Measurements from ENCODE around the gene HOATZ. TPM values are rescaled to one million over a fixed set of nuclear protein-coding genes. Genes with fewer than 3 reads are reported as not detected.

Gene HOATZ
- total and polyA plus RNA-seq, 2 of the 13 experiments (the other 11 are each of a cell fraction or from before 2014, with no cell fraction given): not detected

DNA sequence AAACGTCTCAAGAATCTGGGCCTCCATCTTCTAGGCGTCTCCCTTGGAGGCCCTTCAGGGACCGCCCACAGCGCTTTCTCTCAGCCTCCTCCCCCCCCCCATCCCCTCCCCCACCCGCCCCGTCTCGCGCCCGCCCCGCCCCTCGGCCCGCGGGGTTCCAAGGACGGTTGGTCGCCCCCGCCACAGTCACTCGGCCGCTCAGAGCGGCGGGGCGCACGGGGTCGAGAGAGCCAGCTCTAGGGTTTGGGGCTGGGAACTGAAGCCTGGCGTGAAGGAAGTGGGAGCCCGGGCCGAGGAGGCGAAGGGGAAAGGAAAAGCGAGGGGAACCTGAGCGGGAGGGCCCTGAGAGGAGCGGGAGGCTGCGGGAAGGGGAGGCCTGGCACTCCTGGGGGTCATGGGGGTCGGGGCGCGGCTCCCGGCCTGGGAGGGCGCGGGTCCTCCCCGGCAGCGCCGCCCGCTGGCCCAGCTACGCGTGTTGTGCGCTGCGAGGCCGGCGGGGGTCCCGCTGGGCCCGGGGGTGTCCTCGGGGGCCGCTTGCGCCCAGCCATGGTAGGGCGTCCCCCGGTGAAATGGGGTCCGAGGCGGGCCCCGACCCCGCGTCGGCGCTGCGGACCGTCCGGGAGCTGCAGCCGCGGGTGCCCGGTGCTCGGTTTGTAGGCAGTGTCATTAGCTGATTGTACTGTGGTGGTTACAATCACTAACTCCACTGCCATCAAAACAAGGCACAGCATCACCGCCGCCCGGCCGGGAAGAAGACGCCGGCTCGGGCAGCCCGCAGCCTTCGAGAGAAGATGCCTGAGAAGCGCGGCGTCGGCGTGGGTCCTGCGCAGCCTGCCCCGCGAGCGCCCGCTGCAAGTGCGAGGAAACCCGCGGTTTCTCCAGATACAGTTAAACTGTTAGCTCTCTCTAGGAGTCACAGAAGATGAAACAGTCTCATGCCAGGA, 2.0 kb upstream of the HOATZ start, which contains the start of gene BTG4:
TSS of gene BTG4 (minus strand) at position 91 of the 944 bp plus-strand sequence. CDS start 13,610 bp downstream, outside the sequence.
- DNase-seq (ENCODE audit: low spot score) (no peak), FAIRE-seq (no peak), ATAC-seq (peak; percentile 35; the same call in 2 of the 3 replicates)
- in situ Hi-C loops (cut with HindIII; ENCODE audit: extremely low pct_ligation_motif_present, low pct_unique_long_range_greater_than_20kb): no loop called here
- no peaks in the 10 kb centered on the region for H3K36me3 ChIP-seq (replicated peaks in 1 of 2; ENCODE audit: control insufficient read depth in 1 of 2, insufficient read depth in 2 of 2, low read length in 2 of 2)
- H4K20me1 ChIP-seq (ENCODE audit: insufficient read depth, low read length): no peaks in the 10 kb centered on the region
- 48% methylated on average over 56 of the region's 90 CpGs for WGBS (ENCODE audit: low lambda C conversion rate)
- no peak within 1 kb of the TSS for H2AFZ ChIP-seq (ENCODE audit: low read length)
- peak within 1 kb of the TSS; percentile 12; the same call in 1 of the 2 replicates for H3K4me2 ChIP-seq (ENCODE audit: low read depth, low read length)
- ChIA-PET POLR2A (no interaction called here), CTCF (ENCODE audit: low intra/inter-chr PET ratio, low total read pairs) (no interaction called here)
- H3K4me3 ChIP-seq (replicated peaks in 1 of 3; ENCODE audit: insufficient read depth in 1 of 3, low read depth in 2 of 3, low read length in 3 of 3): no peak within 1 kb of the TSS; a peak in 1 of 6 replicates
- peaks cover 0 to 24% of the 10 kb centered on the region in 2 experiments for H3K27me3 ChIP-seq (ENCODE audit: control insufficient read depth in 1 of 2, insufficient read depth in 2 of 2, low read length in 2 of 2)
- peaks cover 10% of the 10 kb centered on the region; the same call in 1 of the 2 replicates for H3K4me1 ChIP-seq (ENCODE audit: insufficient read depth, low read length)
- TF ChIP-seq EZH2 (conservative IDR thresholded peaks at IDR 0.05; ENCODE audit: low read depth, low read length) (peak; percentile 85; the same call in 1 of the 2 replicates), RORA (CRISPR knock-in tag; IDR thresholded peaks at IDR 0.05) (no peak), MYC (CRISPR knock-in tag; IDR thresholded peaks at IDR 0.05; ENCODE audit: borderline replicate concordance) (no peak)
- TF ChIP-seq, protein P1, sequence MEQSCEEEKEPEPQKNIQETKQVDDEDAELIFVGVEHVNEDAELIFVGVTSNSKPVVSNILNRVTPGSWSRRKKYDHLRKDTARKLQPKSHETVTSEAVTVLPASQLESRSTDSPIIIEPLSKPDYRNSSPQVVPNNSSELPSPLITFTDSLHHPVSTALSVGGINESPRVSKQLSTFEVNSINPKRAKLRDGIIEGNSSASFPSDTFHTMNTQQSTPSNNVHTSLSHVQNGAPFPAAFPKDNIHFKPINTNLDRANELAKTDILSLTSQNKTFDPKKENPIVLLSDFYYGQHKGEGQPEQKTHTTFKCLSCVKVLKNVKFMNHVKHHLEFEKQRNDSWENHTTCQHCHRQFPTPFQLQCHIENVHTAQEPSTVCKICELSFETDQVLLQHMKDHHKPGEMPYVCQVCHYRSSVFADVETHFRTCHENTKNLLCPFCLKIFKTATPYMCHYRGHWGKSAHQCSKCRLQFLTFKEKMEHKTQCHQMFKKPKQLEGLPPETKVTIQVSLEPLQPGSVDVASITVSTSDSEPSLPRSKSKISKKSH (CRISPR knock-in tag; IDR thresholded peaks at IDR 0.05; ENCODE audit: borderline replicate concordance): no peak
- H3K79me2 ChIP-seq (ENCODE audit: insufficient read depth, low read length): no peaks in the 10 kb centered on the region
- H3K9me3 ChIP-seq (ENCODE audit: low read length): no peaks in the 10 kb centered on the region
- H3K27ac ChIP-seq (ENCODE audit: extremely low read length, insufficient read depth, low read length): no peak within 1 kb of the TSS
- BruUV-seq (replicated peaks): no TSS peak
- H3K9ac ChIP-seq (ENCODE audit: insufficient read depth, low read depth, low read length): no peak within 1 kb of the TSS
- intact Hi-C loops (cut with micrococcal nuclease; ENCODE audit: unreplicated experiment): no loop called here

DNA sequence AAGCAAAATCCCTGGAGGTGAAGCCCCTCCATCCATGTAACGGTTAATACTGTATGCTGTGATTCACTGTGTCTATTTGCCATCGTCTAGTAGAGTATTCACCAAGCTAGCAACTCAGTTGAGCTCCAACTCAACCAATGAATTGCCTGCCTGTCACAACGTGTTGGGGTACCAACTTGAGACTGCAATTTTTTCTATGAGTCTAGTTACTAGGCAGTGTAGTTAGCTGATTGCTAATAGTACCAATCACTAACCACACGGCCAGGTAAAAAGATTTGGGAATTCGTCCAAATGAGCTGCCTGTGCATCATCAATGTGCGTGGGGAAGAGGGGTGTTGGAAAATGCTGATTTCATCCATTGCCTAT, 1.4 kb upstream of the HOATZ start:
- DNase-seq (ENCODE audit: low spot score): no peak
- no TSS peak for BruUV-seq (replicated peaks)
- Histone ChIP-seq H3K27me3 (ENCODE audit: control insufficient read depth in 1 of 2, insufficient read depth in 2 of 2, low read length in 2 of 2) (peaks cover 0 to 24% of the 10 kb centered on the region in 2 experiments; a peak in 4 of 5 replicates), H3K27ac (ENCODE audit: extremely low read length, insufficient read depth, low read length) (no peak overlapping the region), H3K9ac (ENCODE audit: insufficient read depth, low read depth, low read length) (no peak overlapping the region), H2AFZ (ENCODE audit: low read length) (no peak overlapping the region), H3K36me3 (replicated peaks in 1 of 2; ENCODE audit: control insufficient read depth in 1 of 2, insufficient read depth in 2 of 2, low read length in 2 of 2) (no peaks in the 10 kb centered on the region), H3K9me3 (ENCODE audit: low read length) (no peaks in the 10 kb centered on the region), H4K20me1 (ENCODE audit: insufficient read depth, low read length) (no peaks in the 10 kb centered on the region), H3K4me1 (ENCODE audit: insufficient read depth, low read length) (peaks cover 10% of the 10 kb centered on the region; the same call in 1 of the 2 replicates), H3K4me2 (ENCODE audit: low read depth, low read length) (0 out of 2 replicates have a peak overlapping the region, but pooled peaks have one; percentile 12), H3K79me2 (ENCODE audit: insufficient read depth, low read length) (no peaks in the 10 kb centered on the region), H3K4me3 (replicated peaks in 1 of 3; ENCODE audit: insufficient read depth in 1 of 3, low read depth in 2 of 3, low read length in 3 of 3) (no peak overlapping the region)
- POLR2A ChIA-PET: no interaction called here
- CTCF ChIA-PET (ENCODE audit: low intra/inter-chr PET ratio, low total read pairs): no interaction called here
- in situ Hi-C loops (cut with HindIII; ENCODE audit: extremely low pct_ligation_motif_present, low pct_unique_long_range_greater_than_20kb): no loop called here
- 24% methylated on average over 6 of the region's 6 CpGs for WGBS (ENCODE audit: low lambda C conversion rate)
- peak; percentile 29; the same call in 1 of the 3 replicates for ATAC-seq
- FAIRE-seq: no peak
- intact Hi-C loops (cut with micrococcal nuclease; ENCODE audit: unreplicated experiment): no loop called here
- TF ChIP-seq TBP (CRISPR knock-in tag; IDR thresholded peaks at IDR 0.05) (no peak), EZH2 (conservative IDR thresholded peaks at IDR 0.05; ENCODE audit: low read depth, low read length) (no peak; the same call in 1 of the 2 replicates), ZBED4 (CRISPR knock-in tag; IDR thresholded peaks at IDR 0.05; ENCODE audit: borderline replicate concordance) (no peak), HMG20B (CRISPR knock-in tag; conservative IDR thresholded peaks at IDR 0.05) (no peak), ZNF839 (CRISPR knock-in tag; IDR thresholded peaks at IDR 0.05; ENCODE audit: borderline replicate concordance) (no peak)
- TF ChIP-seq, protein P2, sequence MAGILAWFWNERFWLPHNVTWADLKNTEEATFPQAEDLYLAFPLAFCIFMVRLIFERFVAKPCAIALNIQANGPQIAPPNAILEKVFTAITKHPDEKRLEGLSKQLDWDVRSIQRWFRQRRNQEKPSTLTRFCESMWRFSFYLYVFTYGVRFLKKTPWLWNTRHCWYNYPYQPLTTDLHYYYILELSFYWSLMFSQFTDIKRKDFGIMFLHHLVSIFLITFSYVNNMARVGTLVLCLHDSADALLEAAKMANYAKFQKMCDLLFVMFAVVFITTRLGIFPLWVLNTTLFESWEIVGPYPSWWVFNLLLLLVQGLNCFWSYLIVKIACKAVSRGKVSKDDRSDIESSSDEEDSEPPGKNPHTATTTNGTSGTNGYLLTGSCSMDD (CRISPR knock-in tag; IDR thresholded peaks at IDR 0.05): no peak
